ENCODE measurements around the gene IDH2. TPM values are rescaled to one million over a fixed set of nuclear protein-coding genes. Genes with fewer than 3 reads are reported as not detected.

Gene IDH2
- total RNA-seq, 1 donor from 2014 or later: 49.7 TPM

DNA sequence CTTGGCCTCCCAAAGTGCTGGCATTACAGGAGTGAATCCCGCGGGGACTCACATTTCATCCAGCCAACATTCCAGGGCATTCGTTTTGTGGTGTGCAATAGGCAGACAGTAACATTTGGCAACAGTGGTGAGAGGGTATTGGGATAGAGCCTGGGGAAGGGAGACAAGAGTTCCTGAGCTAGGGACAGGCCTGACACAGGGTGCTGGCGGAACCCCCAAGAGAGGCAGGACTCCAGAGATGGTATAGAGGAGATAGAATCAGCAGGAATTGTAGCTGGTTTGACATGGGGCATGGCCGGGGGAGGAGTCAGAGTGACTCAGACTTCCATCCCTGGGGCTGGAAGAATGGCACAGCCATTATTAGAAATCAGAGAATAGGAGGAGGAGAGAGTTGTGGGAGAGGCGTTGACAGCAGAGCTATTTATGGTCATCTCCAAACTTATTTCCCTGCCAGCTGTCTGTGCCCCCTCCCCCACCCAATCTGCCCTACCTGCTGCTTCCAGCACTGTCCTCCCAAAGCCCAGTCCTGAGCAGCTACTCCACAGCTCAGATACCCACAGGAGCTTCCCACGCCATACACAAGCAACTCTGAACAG is 4.4 kb upstream of the IDH2 start:
- Histone ChIP-seq H3K36me3 (no peaks in the 10 kb centered on the region), H3K4me1 (peaks cover 0 to 11% of the 10 kb centered on the region in 2 donors), H3K9me3 (no peaks in the 10 kb centered on the region), H3K27ac (no peak overlapping the region), H3K27me3 (no peaks in the 10 kb centered on the region), H3K4me3 (no peak overlapping the region)
- intact Hi-C loops (cut with DNase I): loop anchor here (10.0 kb wide), 1 partner anchor 442 kb away; no protein-coding TSS in a partner anchor
- TF ChIP-seq, protein P1, sequence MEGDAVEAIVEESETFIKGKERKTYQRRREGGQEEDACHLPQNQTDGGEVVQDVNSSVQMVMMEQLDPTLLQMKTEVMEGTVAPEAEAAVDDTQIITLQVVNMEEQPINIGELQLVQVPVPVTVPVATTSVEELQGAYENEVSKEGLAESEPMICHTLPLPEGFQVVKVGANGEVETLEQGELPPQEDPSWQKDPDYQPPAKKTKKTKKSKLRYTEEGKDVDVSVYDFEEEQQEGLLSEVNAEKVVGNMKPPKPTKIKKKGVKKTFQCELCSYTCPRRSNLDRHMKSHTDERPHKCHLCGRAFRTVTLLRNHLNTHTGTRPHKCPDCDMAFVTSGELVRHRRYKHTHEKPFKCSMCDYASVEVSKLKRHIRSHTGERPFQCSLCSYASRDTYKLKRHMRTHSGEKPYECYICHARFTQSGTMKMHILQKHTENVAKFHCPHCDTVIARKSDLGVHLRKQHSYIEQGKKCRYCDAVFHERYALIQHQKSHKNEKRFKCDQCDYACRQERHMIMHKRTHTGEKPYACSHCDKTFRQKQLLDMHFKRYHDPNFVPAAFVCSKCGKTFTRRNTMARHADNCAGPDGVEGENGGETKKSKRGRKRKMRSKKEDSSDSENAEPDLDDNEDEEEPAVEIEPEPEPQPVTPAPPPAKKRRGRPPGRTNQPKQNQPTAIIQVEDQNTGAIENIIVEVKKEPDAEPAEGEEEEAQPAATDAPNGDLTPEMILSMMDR (IDR thresholded peaks at IDR 0.05): no peak
- no peak for DNase-seq (ENCODE audit: low spot score in 2 of 2)

DNA sequence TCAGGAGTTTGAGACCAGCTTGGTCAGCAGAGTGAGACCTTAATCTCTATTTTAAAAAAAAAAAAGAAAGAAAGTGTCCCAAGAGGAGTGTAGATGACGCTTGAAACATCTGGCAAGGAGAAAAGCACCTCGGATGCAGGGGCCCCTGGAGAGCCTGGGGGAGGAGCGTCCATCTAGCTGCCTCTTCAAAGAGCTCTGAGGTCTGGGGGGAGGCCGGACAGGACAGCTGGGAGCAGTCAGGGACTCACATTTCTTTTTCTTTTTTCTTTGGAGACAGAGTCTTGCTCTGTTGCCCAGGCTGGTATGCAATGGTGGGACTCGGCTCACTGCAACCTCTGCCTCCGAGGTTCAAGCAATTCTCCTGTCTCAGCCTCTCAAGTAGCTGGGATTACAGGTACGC is 3.3 kb upstream of the IDH2 start:
- no peaks in the 10 kb centered on the region for H3K9me3 ChIP-seq
- no peak overlapping the region for H3K4me3 ChIP-seq
- peaks cover 9 to 19% of the 10 kb centered on the region in 2 donors for H3K4me1 ChIP-seq
- no peaks in the 10 kb centered on the region for H3K36me3 ChIP-seq
- H3K27ac ChIP-seq: no peak overlapping the region
- TF ChIP-seq, protein P1 (IDR thresholded peaks at IDR 0.05): no peak
- DNase-seq (ENCODE audit: low spot score in 2 of 2): no peak
- intact Hi-C loops (cut with DNase I): loop anchor here (10.0 kb wide), 1 partner anchor 441 kb away; no protein-coding TSS in a partner anchor
- H3K27me3 ChIP-seq: no peaks in the 10 kb centered on the region

DNA sequence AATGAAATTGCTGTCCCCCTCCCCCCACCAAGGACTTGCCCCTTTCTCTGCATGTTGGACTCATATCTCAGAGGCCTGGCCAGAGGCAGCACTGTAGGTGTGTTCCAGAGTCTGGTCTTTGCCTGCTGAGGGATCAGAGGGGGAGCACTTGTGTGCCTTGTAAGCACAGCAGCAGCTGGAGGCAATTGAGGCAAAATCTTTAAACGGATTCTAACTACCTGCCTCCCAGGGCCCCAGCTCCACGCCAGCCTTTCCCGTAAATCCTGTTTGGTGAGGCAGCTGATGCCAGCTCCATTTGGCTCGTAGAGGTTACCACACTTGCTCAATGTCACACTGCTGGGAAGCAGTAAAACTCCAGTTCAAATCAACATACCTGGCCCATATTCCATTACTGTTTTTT is 2.3 kb upstream of the IDH2 start:
- TF ChIP-seq, protein P1 (IDR thresholded peaks at IDR 0.05): no peak
- intact Hi-C loops (cut with DNase I): loop anchor here (10.0 kb wide), 1 partner anchor 440 kb away; no protein-coding TSS in a partner anchor
- Histone ChIP-seq H3K4me3 (no peak overlapping the region), H3K36me3 (no peaks in the 10 kb centered on the region), H3K9me3 (no peaks in the 10 kb centered on the region), H3K27ac (no peak overlapping the region), H3K4me1 (peaks cover 10 to 25% of the 10 kb centered on the region in 2 donors), H3K27me3 (no peaks in the 10 kb centered on the region)
- no peak for DNase-seq (ENCODE audit: low spot score in 2 of 2)

DNA sequence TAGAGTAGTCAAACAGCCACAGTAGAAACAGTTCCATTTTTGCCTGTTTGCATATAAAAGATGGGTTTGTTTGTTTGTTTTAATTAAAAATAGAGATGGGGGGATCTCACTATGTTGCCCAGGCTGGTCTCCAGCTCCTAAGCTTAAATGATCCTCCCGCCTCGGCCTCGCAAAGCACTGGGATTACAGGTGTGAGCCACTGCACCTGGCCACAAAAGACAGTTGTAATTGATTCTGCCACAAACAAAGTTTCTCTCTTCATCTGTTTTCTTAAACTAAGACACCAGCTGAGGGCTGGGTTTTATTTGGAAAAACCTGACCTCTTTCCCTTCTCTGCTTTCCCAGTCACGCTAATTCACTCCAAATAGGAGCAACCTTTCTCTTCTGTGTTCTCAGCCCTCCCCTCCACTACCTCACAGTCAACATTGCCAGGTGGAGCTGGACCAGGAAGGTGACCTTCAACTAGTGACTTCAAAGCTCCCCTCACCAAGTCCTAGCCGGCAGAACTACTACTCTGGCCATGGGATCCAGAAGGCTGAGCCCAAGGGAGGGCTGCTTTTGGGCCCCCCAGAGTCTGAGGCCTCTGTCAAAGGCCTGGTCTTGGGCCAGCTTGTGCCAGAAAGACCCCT is 1.5 kb upstream of the IDH2 start:
- DNase-seq (ENCODE audit: low spot score in 2 of 2): no peak
- Histone ChIP-seq H3K27me3 (no peaks in the 10 kb centered on the region), H3K4me1 (peaks cover 10 to 25% of the 10 kb centered on the region in 2 donors), H3K9me3 (no peaks in the 10 kb centered on the region), H3K36me3 (no peaks in the 10 kb centered on the region), H3K27ac (no peak overlapping the region), H3K4me3 (no peak overlapping the region)
- TF ChIP-seq, protein P1 (IDR thresholded peaks at IDR 0.05): no peak
- intact Hi-C loops (cut with DNase I): loop anchor here (10.0 kb wide), 1 partner anchor 439 kb away; no protein-coding TSS in a partner anchor

DNA sequence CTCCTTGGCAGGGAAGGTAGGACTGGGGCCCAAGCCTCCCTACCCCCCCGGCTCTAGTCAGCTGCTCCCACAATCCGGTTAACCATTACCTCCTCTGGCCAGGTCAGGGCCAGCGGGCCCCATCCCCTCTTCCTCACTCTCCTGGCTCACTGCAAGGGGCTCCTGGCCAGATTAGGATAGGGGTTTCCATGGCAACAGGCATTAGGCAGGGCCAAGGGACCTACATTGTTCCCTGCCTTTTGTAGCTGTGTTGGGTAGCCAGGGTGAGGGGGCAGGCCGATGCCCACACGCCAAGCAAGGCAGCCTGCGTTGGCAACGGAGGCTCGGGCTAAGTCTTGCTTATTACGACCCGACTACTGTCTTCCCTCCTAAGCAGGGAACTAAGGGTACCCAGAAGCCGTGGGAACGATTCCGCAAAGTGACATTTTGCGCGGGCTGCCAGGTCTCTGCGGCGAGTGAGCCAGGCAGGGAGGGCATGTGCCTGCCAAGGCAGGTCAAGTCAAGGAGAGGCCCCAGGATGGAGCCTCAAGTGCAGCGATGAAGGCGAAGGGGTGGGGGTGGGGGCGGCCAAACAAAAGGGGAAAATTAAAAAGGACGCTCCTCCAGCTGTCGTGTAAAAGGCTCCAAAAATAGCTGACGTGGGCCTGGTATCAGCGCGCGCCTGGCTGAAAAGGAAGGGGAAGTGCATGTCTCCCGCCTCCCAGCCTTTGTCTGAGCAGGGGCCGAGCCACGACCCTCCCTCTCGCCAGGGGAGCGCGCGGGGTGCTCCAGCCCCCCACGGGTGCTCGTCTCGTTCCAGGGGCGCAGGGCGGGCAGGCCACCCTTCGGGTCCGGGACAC is 919 bp downstream of the IDH2 start:
- Histone ChIP-seq H3K27ac (peak overlapping the region; percentile 88 to 92), H3K27me3 (no peaks in the 10 kb centered on the region), H3K4me3 (peak overlapping the region; percentile 86 to 91), H3K9me3 (no peaks in the 10 kb centered on the region), H3K4me1 (peaks cover 14 to 30% of the 10 kb centered on the region in 2 donors), H3K36me3 (no peaks in the 10 kb centered on the region)
- intact Hi-C loops (cut with DNase I): loop anchor here (10.0 kb wide), 1 partner anchor 437 kb away; no protein-coding TSS in a partner anchor
- peak in 1 of 2 donors; percentile 74 for DNase-seq (ENCODE audit: low spot score in 2 of 2)
- TF ChIP-seq, protein P1 (IDR thresholded peaks at IDR 0.05): no peak

Measured in ascending aorta (tissue), 2 donors.